T-cell (primary cell): ENCODE results near the gene FSD1. TPM values are rescaled to one million over a fixed set of nuclear protein-coding genes. Genes with fewer than 3 reads are reported as not detected.
A peak's percentile ranks its signal among the peaks of the same experiment; 100 is the strongest.

Source experiments
- ATAC-seq, 4 experiments: fragments of 200-7000 bp in 3 of 4; fragments of 150-1000 bp in 1 of 4; cut with Tn5 transposase; replicated peaks in 1 of 4; 1 replicate in 3 of 4; 2 replicates in 1 of 4; pipeline ENCODE4 v1.10.0; 2021; ENCODE audit warnings: moderate library complexity in 3 of 4, mild to moderate bottlenecking in 2 of 4, moderate number of reproducible peaks in 1 of 4
- CTCF ChIA-PET, 2 donors: fragments of 300-600 bp; sonication (Branson Sonifier 250); formaldehyde crosslinking; loops; one replicate each; lab custom pipeline; 2022; ENCODE audit warnings: antibody characterized with exemption in 2 of 2; lab: Charles Lee
- POLR2A ChIA-PET, 2 donors: fragments of 300-600 bp; sonication (Branson Sonifier 250); formaldehyde crosslinking; loops; one replicate each; lab custom pipeline; 2022; ENCODE audit warnings: antibody characterized with exemption in 2 of 2; lab: Charles Lee
- DNase-seq, 35 experiments: peaks; one replicate each; pipeline versions ENCODE4 v3.0.0 to v3.0.0-alpha.2; 2013 to 2023
- H3K27ac ChIP-seq: one replicate; pipeline ENCODE4 v1.5.1; 2013; ENCODE audit warnings: low read length
- H3K27me3 ChIP-seq, 2 experiments: replicated peaks in 1 of 2; 1 replicate in 1 of 2; 2 replicates in 1 of 2; pipeline versions ENCODE4 v1.6.1 to v1.7.0; 2013; ENCODE audit warnings: low read length in 1 of 2, mixed read lengths in 1 of 2; ENCODE audit not compliant: control insufficient read depth in 2 of 2, insufficient read depth in 2 of 2; ENCODE audit errors: extremely low read depth in 1 of 2
- H3K36me3 ChIP-seq, 2 donors: 1 replicate in 1 of 2; 2 replicates in 1 of 2; pipeline versions ENCODE4 v1.6.1 to v1.7.0; 2013; ENCODE audit warnings: low read length in 1 of 2; ENCODE audit not compliant: control insufficient read depth in 2 of 2, insufficient read depth in 1 of 2; ENCODE audit errors: extremely low read depth in 1 of 2
- H3K4me1 ChIP-seq, 2 experiments: 1 replicate in 1 of 2; 2 replicates in 1 of 2; pipeline versions ENCODE4 v1.6.1 to v1.7.0; 2013; ENCODE audit warnings: low read length in 2 of 2, mixed read lengths in 1 of 2; ENCODE audit not compliant: insufficient read depth in 2 of 2, control insufficient read depth in 1 of 2; ENCODE audit errors: extremely low read depth in 1 of 2
- H3K4me3 ChIP-seq, 2 donors: 1 replicate in 1 of 2; 2 replicates in 1 of 2; pipeline versions ENCODE4 v1.5.1 to v1.7.0; 2013; ENCODE audit warnings: mild to moderate bottlenecking in 2 of 2, low read length in 1 of 2, moderate library complexity in 1 of 2; ENCODE audit not compliant: control insufficient read depth in 1 of 2; ENCODE audit errors: extremely low read depth in 1 of 2
- H3K9me3 ChIP-seq: 2 replicates; pipeline ENCODE4 v1.7.0; 2013
- H3K27ac Mint-ChIP-seq, 2 donors: one replicate each; pipeline ENCODE4 v1.8.0; 2020 to 2021; ENCODE audit warnings: mild to moderate bottlenecking in 2 of 2, mixed read lengths in 2 of 2
- H3K27me3 Mint-ChIP-seq, 2 donors: one replicate each; pipeline ENCODE4 v1.8.0; 2021 to 2022; ENCODE audit warnings: mixed read lengths in 2 of 2
- H3K36me3 Mint-ChIP-seq: one replicate; pipeline ENCODE4 v1.8.0; 2021; ENCODE audit warnings: mixed read lengths
- H3K4me1 Mint-ChIP-seq, 3 donors: one replicate each; pipeline ENCODE4 v1.8.0; 2020 to 2022; ENCODE audit warnings: mixed read lengths in 3 of 3, mild to moderate bottlenecking in 1 of 3
- H3K4me3 Mint-ChIP-seq, 3 donors: one replicate each; pipeline ENCODE4 v1.8.0; 2020 to 2022; ENCODE audit warnings: mild to moderate bottlenecking in 3 of 3, mixed read lengths in 3 of 3, moderate library complexity in 3 of 3
- H3K9me3 Mint-ChIP-seq, 3 donors: one replicate each; pipeline ENCODE4 v1.8.0; 2020 to 2022; ENCODE audit warnings: mixed read lengths in 3 of 3
- WGBS: methylation state at CpG from one replicate; pipeline ENCODE4 v1.1.5; 2013; ENCODE audit warnings: missing lambda C conversion rate; ENCODE audit not compliant: insufficient coverage; 5-methylcytosine and 5-hydroxymethylcytosine counted together
- total RNA-seq, 35 experiments: library from RNA in 6 of 35; stranded (reverse) in 6 of 35; fragments of 120-200 nt in 1 of 35; gene quantifications; one replicate each; pipeline versions ENCODE4 v1.2.1 to v1.2.4 and lab custom pipeline; 2013 to 2026

Gene FSD1
- total RNA-seq, 5 donors from 2014 or later (not counting 1 experiment from before 2014, with no cell fraction given) = 2.8 to 4.1 (median 3.4) TPM

DNA sequence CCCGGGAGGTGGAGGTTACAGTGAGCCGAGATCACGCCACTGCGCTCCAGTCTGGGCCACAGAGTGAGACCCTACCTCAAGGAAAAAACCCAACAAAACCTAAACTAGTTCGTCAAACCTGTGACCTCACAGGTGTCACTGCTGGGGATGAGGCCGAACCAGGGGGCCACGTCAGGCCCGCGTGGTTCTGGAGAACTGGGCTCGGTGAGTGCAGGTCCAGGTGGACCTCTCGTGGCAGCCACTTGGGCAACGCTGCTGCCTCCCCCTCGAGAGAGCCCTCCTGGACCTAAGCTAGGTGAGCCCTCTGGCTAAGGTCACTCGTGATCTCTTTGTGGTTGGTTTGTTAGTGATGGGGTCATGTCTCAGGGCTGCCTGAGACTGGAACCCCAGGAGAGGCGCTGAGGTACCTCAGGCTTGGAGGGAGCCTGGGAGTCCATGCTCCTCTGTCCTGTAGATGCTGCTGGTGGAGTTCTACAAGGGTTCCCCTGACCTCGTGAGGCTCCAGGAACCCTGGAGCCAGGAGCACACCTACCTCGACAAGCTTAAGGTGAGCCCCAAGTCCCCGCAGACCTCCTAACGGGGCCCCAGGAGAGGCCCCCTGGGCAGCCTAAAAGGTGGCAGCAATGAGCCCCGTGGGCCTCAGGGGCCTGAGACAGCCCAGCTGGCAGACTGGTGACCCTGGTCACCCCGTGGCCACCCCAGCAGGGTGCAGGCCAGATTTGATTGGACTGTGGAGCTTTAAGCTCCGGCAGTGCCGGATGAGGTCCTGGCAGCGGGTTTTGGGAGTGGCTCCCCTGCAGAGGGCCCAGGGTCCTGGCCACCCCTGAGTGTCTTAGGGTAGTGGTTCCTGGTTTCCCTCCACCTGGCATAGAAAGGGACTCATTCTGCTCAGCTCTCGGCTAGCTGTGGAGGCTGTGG, 54.6 kb downstream of the FSD1 start:
- H3K27me3 ChIP-seq = no peaks in the 10 kb centered on the region
- peaks cover 10% of the 10 kb centered on the region for H3K36me3 Mint-ChIP-seq
- no peak overlapping the region for H3K4me3 ChIP-seq
- no peaks in the 10 kb centered on the region for H3K4me1 Mint-ChIP-seq
- ATAC-seq = no peak
- H3K9me3 ChIP-seq = no peaks in the 10 kb centered on the region
- ChIA-PET POLR2A (no interaction called here), CTCF (no interaction called here)
- no peak for DNase-seq
- H3K36me3 ChIP-seq = peaks cover 15 to 44% of the 10 kb centered on the region in 2 donors
- no peaks in the 10 kb centered on the region for H3K4me1 ChIP-seq
- no peaks in the 10 kb centered on the region for H3K9me3 Mint-ChIP-seq
- no peak overlapping the region for H3K27ac ChIP-seq
- H3K27ac Mint-ChIP-seq = no peak overlapping the region
- 96% methylated on average over 23 of the region's 25 CpGs for WGBS
- no peak overlapping the region for H3K4me3 Mint-ChIP-seq
- H3K27me3 Mint-ChIP-seq = no peaks in the 10 kb centered on the region

DNA sequence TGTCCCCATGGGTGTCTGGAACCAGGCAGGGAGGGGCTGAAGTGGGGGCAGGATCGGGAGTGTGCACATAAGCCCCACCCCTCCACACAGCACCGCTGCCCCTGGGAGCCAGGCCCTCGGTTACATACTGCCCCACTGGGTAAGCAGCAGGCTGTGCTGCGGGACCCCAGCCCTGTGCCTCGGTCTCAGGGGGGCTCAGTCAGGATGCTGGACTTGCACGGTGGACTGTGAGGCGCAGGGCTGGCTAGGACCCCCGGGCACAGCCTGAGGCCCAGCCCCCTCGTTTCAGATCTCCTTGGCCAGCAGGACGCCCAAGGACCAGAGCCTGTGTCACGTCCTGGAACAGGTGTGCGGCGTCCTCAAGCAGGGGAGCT, 55.2 kb downstream of the FSD1 start:
- Mint-ChIP-seq H3K27me3 (no peaks in the 10 kb centered on the region), H3K9me3 (no peaks in the 10 kb centered on the region), H3K27ac (no peak overlapping the region), H3K36me3 (peaks cover 10% of the 10 kb centered on the region), H3K4me3 (no peak overlapping the region), H3K4me1 (no peaks in the 10 kb centered on the region)
- DNase-seq (no peak), ATAC-seq (no peak)
- Histone ChIP-seq H3K4me3 (no peak overlapping the region), H3K27me3 (no peaks in the 10 kb centered on the region), H3K27ac (no peak overlapping the region), H3K36me3 (peaks cover 18 to 47% of the 10 kb centered on the region in 2 donors), H3K9me3 (no peaks in the 10 kb centered on the region), H3K4me1 (no peaks in the 10 kb centered on the region)
- ChIA-PET POLR2A (no interaction called here), CTCF (no interaction called here)
- 94% methylated on average over 11 of the region's 13 CpGs for WGBS

DNA sequence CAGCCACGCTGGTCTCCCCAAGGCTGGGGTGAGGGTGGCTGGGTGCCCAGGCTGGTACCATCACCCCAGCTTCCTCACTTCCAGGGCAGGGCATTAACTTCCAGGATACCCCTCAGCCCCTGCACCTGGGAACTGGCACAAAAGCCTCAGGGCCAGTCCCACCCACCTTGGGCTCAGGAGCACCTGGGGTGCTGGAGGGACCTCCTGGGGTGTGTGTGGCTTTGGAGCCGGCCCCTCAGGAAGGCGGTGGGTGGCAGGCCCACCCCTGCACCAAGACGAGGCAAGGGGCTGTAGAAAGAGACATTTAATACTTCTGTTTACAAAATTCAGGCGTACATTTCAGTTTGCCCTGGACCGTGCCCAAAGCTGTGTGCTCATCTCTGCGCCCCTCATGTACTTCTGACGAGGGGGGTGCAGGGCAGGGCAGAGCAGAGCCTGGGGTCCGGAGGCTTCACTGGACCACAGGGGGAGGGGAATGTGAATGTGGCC, 55.7 kb downstream of the FSD1 start:
- Histone ChIP-seq H3K27ac (no peak overlapping the region), H3K4me1 (no peaks in the 10 kb centered on the region), H3K9me3 (no peaks in the 10 kb centered on the region), H3K36me3 (peaks cover 18 to 51% of the 10 kb centered on the region in 2 donors), H3K4me3 (no peak overlapping the region), H3K27me3 (no peaks in the 10 kb centered on the region)
- DNase-seq = no peak
- Mint-ChIP-seq H3K27ac (peak overlapping the region in 1 of 2 donors; percentile 22), H3K36me3 (peaks cover 10% of the 10 kb centered on the region), H3K27me3 (no peaks in the 10 kb centered on the region), H3K4me3 (no peak overlapping the region), H3K4me1 (no peaks in the 10 kb centered on the region), H3K9me3 (no peaks in the 10 kb centered on the region)
- 88% methylated on average over 7 of the region's 9 CpGs for WGBS
- CTCF ChIA-PET = no interaction called here
- POLR2A ChIA-PET = no interaction called here
- no peak for ATAC-seq

DNA sequence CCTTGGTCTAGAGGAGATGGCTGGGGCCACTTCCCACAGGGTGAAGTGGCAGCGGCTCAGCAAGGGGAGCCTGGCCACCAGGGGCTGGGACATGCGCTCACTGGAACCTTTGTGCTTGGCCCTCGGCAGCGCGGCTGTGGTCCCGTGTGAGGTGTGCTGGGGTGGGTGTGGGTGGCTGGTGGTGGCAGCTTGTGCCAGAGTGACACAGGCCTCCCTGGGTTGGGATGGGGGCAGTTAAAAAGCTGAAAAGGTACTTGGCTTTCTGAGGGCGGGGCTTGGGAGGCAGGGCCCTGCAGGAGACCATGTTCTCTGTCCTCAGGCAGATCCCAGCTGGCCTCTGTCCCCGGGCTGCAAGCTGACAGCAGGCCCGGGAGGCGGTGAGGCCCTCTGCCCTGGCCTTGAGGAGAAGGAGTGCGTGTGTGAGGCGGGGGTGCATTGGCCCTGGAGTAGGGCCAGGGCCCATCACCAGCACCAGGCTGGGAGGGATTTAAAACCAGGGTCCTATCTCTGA, 56.3 kb downstream of the FSD1 start:
- ChIA-PET POLR2A (no interaction called here), CTCF (no interaction called here)
- H3K27ac ChIP-seq = no peak overlapping the region
- H3K4me3 ChIP-seq = no peak overlapping the region
- no peak overlapping the region for H3K27ac Mint-ChIP-seq
- H3K4me1 Mint-ChIP-seq = no peaks in the 10 kb centered on the region
- H3K36me3 Mint-ChIP-seq = peaks cover 10% of the 10 kb centered on the region
- H3K4me3 Mint-ChIP-seq = no peak overlapping the region
- ATAC-seq = no peak
- DNase-seq = no peak
- no peaks in the 10 kb centered on the region for H3K4me1 ChIP-seq
- no peaks in the 10 kb centered on the region for H3K27me3 Mint-ChIP-seq
- H3K27me3 ChIP-seq = no peaks in the 10 kb centered on the region
- H3K36me3 ChIP-seq = peaks cover 18 to 56% of the 10 kb centered on the region in 2 donors
- WGBS = 91% methylated on average over 11 of the region's 12 CpGs
- no peaks in the 10 kb centered on the region for H3K9me3 ChIP-seq
- H3K9me3 Mint-ChIP-seq = no peaks in the 10 kb centered on the region

DNA sequence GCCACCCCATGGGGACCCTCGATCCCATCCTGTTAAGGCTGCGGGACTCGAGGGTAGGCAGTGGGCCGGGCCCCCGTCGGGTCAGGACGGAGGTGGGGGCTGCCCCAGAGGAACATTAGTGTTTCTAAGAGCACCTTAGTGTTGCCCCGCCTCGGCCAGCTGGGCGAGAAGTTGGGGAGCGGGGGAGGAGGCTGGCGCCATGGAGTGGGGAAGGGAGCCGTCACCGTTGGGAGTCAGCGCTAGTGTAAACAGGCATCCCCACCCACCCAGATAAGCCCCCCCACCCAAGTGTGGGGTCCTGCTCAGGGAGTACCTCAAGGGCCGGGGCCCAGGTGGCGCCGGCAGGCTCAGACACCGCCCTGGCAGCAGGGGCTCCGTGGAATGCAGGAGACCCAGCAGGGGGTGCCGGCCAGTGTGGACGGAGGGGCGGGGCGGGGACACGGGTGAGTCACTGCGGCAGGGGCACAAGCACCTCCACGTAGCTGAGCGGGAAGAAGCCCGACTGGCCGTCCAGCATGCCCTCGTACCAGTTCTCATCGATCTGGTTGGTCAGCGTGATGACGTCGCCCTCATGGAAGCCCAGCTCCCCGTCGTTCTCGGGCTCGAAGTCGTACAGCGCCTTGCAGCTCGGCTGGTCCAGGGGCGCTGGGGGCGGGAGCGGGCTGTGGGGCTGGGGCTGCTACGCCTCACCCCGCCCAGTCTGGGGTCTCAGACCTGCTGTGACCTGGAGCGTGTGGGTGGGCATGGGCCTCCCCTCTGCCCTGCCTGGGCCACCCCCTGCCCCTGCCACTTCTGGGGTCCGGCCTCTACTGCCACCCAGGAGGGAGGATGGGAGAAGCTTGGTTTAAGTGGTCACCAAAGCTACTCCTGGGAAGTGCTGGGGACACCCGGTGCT, 57.0 kb downstream of the FSD1 start:
- Histone ChIP-seq H3K36me3 (peaks cover 18 to 63% of the 10 kb centered on the region in 2 donors), H3K9me3 (no peaks in the 10 kb centered on the region), H3K4me3 (no peak overlapping the region), H3K27me3 (no peaks in the 10 kb centered on the region), H3K27ac (no peak overlapping the region), H3K4me1 (no peaks in the 10 kb centered on the region)
- Mint-ChIP-seq H3K4me1 (no peaks in the 10 kb centered on the region), H3K36me3 (peaks cover 10% of the 10 kb centered on the region), H3K27me3 (no peaks in the 10 kb centered on the region), H3K4me3 (no peak overlapping the region), H3K9me3 (no peaks in the 10 kb centered on the region), H3K27ac (no peak overlapping the region)
- POLR2A ChIA-PET = no interaction called here
- CTCF ChIA-PET = no interaction called here
- ATAC-seq (no peak), DNase-seq (no peak)
- 97% methylated on average over 23 of the region's 50 CpGs for WGBS

DNA sequence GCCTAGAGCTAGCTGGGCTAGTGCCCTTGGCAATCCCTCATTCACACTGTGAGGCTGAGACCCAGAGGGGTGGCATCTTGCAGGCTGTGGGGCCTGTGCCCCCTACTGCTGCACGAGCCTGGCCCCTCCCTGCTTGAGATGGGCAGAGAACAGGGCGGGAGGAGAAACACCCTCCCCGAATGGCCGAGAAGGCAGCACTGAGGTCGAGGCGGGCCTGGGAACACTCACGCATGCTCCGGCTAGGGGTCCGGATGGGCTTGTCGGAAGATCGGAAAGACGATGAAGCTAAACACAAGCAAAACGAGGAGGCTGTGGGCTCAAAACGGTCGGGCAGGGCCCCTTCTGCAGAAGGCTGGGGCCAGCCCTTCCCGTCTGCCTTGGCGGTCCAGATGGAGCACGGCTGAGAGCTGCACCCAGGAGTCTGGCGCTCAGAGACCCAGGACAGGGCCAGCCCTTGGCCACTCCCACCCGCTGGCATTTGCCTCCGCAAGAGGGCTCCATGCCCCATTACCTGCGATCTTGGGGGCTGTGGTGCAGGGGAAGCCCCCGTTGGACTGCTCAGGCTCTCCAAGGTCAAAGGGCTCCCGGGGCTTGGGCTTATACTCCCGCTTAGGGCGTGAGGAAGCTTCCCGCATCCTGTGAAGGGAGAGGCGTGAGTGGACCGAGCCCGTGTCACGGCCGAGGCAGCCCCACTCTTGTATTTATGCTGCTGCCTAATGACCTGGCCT, 57.9 kb downstream of the FSD1 start:
- Mint-ChIP-seq H3K4me1 (peaks cover 0 to 1% (median 0%) of the 10 kb centered on the region in 3 donors), H3K36me3 (peaks cover 15% of the 10 kb centered on the region), H3K27ac (no peak overlapping the region), H3K4me3 (no peak overlapping the region), H3K27me3 (no peaks in the 10 kb centered on the region), H3K9me3 (no peaks in the 10 kb centered on the region)
- ATAC-seq (no peak), DNase-seq (no peak)
- 95% methylated on average over 30 of the region's 32 CpGs for WGBS
- Histone ChIP-seq H3K27ac (no peak overlapping the region), H3K4me1 (no peaks in the 10 kb centered on the region), H3K36me3 (peaks cover 20 to 68% of the 10 kb centered on the region in 2 donors), H3K4me3 (no peak overlapping the region), H3K27me3 (no peaks in the 10 kb centered on the region), H3K9me3 (no peaks in the 10 kb centered on the region)
- ChIA-PET POLR2A (interaction anchor here in 1 of 2 donors (0.6 kb wide), 1 partner anchor 28 kb away, joined by 3 read pairs; no protein-coding TSS in a partner anchor), CTCF (no interaction called here)
